Esophagus squamous epithelium (tissue), 4 donors: Measurements from ENCODE around the gene ELOVL3.

Source experiments
- POLR2A ChIP-seq, 4 donors: fragments of 450-650 bp; IDR thresholded peaks; one replicate each; pipeline ENCODE4 v1.6.1; 2017; ENCODE audit warnings: antibody characterized with exemption in 4 of 4, mild to moderate bottlenecking in 4 of 4, moderate library complexity in 3 of 4
- TF ChIP-seq, protein P1 (sequence below), 6 experiments: fragments of 450-650 bp in 4 of 6; fragments of 200-600 bp in 2 of 6; sonication (generic) in 2 of 6; IDR thresholded peaks; one replicate each; pipeline ENCODE4 v1.5.1; 2016 to 2019; ENCODE audit warnings: antibody characterized with exemption in 6 of 6, mild to moderate bottlenecking in 4 of 6, moderate library complexity in 4 of 6

GRCh38 chr10:102245932-102246251, 19.8 kb downstream of the ELOVL3 start:
- TF ChIP-seq, protein P1, sequence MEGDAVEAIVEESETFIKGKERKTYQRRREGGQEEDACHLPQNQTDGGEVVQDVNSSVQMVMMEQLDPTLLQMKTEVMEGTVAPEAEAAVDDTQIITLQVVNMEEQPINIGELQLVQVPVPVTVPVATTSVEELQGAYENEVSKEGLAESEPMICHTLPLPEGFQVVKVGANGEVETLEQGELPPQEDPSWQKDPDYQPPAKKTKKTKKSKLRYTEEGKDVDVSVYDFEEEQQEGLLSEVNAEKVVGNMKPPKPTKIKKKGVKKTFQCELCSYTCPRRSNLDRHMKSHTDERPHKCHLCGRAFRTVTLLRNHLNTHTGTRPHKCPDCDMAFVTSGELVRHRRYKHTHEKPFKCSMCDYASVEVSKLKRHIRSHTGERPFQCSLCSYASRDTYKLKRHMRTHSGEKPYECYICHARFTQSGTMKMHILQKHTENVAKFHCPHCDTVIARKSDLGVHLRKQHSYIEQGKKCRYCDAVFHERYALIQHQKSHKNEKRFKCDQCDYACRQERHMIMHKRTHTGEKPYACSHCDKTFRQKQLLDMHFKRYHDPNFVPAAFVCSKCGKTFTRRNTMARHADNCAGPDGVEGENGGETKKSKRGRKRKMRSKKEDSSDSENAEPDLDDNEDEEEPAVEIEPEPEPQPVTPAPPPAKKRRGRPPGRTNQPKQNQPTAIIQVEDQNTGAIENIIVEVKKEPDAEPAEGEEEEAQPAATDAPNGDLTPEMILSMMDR (IDR thresholded peaks at IDR 0.05), result no peak
- no peak for TF ChIP-seq POLR2A (IDR thresholded peaks at IDR 0.05)
